Stimulated activated CD4-positive, alpha-beta T cell treated with anti-CD3 and anti-CD28 coated beads, Interleukin-1b, Interleukin-23, amount 100 ng/mL, for 4 hours (primary cell): ENCODE measurements around the gene SOX9.
"Not testable (repeated sequence)": the region's sequence is repeated elsewhere in the genome, so short reads cannot be mapped to it uniquely, and the experiment has no call there.

Source experiments
- DNase-seq, 2 donors: peaks; one replicate each; pipeline ENCODE4 v3.0.0-alpha.2; 2020; ENCODE audit warnings: low read depth in 2 of 2

Gene SOX9

GRCh38 chr17:72126575-72127486 is 6.0 kb downstream of the SOX9 start:
- no peak for DNase-seq

GRCh38 chr17:72128039-72128438 is 7.2 kb downstream of the SOX9 start:
- no peak for DNase-seq

DNA sequence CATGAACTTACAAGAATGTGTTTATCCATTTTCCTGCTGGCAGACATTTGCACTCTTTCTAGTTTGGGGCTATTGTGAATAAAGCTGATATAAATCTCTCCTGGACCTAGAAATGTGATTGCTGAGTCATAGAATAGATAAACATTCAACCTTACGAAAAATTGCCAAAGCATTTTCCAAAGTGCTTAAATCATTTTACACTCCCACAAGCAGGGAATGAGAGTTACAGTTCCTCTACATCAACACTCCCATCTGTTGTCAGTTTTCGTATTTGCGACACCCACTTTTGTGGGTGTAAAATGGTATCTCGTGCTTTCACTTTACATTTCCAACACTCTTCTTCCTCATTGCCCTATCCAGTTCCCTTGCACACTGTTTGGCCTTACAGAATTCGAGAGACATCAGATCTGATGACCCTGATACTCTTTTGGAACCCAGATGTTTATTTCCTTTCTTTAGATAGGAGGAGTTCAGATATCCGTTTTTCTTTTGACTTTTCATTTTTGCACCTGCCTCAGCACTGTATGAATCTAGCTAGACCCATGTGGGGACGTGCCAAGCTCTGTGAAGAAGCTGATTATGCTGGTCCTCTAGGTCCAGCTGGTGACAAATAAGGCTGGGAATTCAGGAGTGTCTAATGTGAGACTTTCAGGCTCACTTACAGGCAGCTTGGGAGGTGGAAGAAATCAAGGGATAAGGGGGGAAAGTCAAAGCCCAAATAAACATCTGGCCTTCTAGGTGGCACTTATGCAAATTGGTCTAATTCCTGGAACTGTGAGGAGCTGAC is 14.0 kb downstream of the SOX9 start:
- no peak for DNase-seq

- DNase-seq = no peak
Measured at GRCh38 chr17:72135546-72136325, 14.9 kb downstream of the SOX9 start.

DNA sequence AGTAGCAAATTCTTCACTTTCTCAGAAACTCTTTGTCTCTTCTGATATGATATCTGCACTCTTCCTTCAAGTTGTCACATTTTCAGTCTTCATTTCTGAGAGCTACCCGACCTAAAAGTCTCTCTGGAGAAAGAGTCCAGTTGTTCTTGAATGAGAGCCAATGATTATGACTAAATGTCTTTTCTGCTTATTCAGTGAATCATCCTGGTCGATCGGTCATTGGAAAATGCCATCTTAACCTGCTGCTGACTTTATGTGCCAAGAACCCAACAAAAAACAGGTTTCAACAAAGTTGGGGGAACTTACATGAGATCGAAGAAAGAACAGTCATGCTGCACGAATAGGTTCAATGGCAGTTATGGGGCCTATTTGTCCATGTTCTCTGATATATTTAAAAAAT is 15.9 kb downstream of the SOX9 start:
- DNase-seq = no peak

- no peak for DNase-seq
Measured at GRCh38 chr17:72137161-72137560, 16.3 kb downstream of the SOX9 start.

DNA sequence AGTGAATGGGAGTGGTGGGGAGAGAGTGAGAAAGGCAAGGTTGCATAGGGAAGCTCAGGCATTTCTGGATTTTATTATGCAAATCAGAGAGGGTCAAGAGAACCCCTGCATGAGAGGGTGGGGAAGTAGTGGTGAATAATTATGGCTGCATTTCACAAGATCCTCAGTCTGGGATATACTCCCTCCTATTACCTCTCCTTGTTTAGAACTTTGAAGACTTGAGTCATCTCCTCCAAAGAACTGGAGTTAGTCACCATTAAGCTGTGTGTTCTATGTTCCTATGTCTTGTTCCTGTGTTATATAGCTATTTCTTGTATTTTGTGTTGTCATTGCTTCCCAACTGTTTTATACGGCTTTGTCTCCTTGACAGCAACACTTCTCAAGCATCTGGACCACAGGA is 18.4 kb downstream of the SOX9 start:
- no peak for DNase-seq

DNA sequence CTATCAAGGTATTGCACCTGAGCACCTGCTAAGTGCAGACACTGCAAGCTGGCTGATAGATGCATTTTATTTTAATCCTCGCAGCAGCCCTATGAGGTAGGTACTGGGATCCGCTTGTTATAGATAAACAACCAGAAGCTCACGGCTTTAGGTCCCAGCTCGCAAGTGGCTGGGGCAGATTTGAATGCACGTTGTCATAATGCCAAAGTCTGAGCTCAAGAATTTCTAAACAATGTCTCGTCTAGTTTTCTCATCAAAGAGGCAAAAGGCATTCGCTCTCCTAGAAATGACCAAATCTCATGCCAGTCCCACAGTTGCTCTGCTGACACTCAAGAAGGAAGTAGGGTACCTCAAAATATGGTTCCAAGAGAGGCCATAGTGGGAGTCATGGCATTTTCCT is 20.5 kb downstream of the SOX9 start:
- DNase-seq = no peak

DNA sequence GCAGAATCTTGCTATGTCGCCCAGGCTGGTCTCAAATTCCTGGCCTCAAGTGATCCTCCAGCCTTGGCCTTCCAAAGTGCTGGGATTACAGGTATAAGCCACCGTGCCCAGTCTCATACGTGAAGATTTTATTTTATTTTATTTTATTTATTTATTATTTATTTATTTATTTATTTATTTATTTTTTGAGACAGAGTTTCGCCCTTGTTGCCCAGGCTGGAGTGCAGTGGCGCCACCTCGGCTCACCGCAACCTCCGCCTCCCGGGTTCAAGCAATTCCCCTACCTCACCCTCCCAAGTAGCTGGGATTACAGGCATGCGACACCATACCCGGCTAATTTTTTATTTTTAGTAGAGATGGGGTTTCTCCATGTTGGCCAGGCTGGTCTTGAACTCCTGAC is 21.3 kb downstream of the SOX9 start:
- not testable (repeated sequence) for DNase-seq

GRCh38 chr17:72142614-72143013 is 21.8 kb downstream of the SOX9 start:
- no peak for DNase-seq

DNA sequence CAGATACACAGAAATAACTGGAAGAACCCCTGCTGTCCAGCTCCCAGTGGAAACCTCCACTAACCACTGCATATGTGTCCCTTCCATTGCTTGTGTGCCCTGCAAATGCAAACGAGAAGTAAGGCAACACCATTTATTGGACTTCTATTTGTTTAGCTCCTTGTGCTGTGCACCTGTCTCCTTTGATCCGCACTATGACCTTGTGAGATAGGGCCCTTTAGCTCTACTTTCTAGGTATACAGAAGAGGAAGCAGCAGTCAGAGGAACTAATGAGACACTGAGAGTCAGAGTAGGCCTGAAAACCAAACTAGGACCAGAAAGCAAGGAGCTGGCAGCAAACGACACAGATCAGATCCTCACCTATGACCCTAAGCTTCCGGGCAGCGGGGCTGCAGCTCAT is 22.4 kb downstream of the SOX9 start:
- no peak for DNase-seq

DNA sequence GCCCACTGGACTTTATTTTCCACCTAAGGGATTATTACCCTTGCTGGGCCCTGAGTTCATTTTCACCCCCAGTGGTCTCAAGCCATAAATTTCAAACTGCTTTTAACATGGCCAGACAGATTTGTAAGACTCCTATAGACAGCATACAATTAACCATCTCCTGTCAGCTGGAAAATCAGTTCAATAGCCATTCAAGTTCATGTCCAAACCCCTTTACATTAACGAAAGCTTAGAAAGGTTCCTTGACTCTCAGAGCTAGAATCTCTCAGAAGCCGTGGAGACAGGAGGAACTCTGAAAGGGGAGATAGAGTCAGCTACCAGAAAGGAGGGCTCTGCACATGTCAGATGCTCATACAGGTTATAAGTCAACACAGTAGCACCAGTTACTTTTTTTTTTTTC is 23.3 kb downstream of the SOX9 start:
- DNase-seq = no peak

DNA sequence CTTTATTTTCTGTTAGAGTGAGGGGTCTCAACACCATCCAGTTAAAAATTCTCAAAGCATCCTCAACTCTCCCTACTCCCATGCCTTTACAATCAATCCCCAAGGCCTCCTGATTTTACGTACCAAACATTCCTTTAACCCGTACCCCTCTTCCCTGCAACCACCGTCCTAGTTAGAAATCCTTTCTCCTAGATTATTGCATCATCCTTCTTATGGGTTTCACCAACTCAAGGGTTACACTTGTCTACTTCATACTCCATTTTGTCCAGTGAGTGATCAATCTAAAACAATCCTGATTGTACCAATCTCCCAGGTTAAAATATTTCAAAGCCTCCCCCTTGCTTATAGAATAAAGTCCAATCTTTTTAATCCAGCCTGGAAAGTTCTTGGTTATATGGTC is 24.7 kb downstream of the SOX9 start:
- no peak for DNase-seq

- no peak for DNase-seq
Measured at GRCh38 chr17:72145962-72146361, 25.1 kb downstream of the SOX9 start.

- DNase-seq = no peak
Measured at GRCh38 chr17:72146371-72146770, 25.6 kb downstream of the SOX9 start.

DNA sequence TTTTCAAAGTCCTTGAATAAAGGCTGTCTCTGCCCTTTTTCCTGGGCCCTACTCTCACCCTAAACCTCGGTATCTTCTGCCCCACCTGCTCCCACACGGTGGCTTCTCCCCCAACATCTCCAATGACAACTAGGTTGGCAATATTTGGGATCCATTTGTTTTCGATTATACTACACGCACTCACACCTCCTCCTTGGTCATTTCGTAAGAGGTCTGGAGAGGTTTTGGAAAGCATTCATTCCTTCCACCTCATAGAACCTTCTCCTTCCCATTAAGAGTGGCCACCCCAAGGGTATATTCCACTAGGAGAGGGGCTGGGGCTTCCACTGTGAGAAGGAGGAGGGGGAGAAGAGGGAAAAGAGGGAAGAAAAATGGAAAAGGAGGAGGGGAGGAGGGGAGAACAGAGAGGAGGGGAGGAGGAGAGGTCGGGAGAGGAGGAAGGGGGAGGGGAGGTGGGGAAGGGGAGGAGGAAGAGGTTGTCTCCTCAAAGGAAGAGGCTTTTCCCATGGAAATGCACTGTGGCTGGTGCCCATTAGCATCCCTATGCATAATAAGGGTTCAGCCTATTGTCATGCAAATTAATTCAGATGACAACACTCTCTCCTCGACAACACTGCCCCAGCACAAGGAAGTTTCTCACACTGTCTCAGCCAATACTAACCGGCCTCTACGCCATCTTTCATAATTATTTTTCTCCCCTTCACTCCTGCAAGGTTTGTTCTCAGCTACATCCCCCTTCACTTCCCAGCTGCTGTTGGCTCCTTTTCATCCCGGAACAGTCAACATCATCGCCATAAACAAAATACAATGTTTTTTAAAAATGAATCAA is 30.0 kb downstream of the SOX9 start:
- no peak for DNase-seq

- no peak for DNase-seq
Measured at GRCh38 chr17:72151565-72152386, 31.0 kb downstream of the SOX9 start.

GRCh38 chr17:72152387-72152929 is 31.6 kb downstream of the SOX9 start:
- no peak for DNase-seq

- DNase-seq = no peak
Measured at GRCh38 chr17:72158895-72159885, 38.4 kb downstream of the SOX9 start.
